C4-2B (cell line): Measurements from ENCODE around the gene CALML5.

Source experiments
- H3K27ac ChIP-seq: fragments of 450-650 bp; 2 replicates; pipeline ENCODE4 v1.5.1; 2017
- ZFX ChIP-seq: fragments of 450-650 bp; IDR thresholded peaks from 2 replicates; pipeline ENCODE4 v1.6.1; 2017
- TF ChIP-seq, protein P1 (sequence below): fragments of 450-650 bp; conservative IDR thresholded peaks from 2 replicates; pipeline ENCODE4 v1.5.1; 2017; ENCODE audit warnings: mild to moderate bottlenecking

The CALML5 gene

DNA sequence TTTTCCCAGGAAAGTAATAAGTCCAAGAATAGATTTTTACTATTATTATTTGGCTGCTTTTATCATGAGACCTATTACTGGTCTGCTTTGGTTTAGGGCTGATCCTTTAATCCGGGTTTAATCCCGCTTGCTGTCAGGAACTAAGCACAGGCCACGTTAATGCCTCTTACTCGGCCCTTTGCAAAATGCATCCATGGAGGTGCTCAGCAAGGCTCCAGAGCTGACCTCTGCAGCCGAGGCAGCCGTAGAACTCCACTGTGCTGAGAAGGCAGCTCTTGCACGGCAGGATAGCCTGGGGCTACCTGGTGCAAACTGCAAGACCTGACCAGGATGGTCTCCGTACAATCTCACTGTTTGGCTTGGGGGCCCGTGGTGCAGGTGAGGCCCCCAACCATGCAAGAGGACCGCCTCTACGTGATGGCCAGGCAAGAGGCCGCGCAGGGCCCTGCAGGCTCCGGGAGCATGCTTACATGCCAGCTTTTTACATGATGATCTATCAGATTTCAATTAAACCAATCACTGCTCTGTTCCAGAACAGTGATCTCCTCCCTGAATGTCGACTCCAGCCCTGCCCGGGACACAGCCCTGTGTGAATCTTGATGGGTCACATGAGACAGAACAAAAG lies 15.0 kb upstream of the CALML5 start:
- H3K27ac ChIP-seq: 0 out of 2 replicates have a peak overlapping the region, but pooled peaks have one; percentile 42
- no peak for TF ChIP-seq ZFX
- TF ChIP-seq, protein P1, sequence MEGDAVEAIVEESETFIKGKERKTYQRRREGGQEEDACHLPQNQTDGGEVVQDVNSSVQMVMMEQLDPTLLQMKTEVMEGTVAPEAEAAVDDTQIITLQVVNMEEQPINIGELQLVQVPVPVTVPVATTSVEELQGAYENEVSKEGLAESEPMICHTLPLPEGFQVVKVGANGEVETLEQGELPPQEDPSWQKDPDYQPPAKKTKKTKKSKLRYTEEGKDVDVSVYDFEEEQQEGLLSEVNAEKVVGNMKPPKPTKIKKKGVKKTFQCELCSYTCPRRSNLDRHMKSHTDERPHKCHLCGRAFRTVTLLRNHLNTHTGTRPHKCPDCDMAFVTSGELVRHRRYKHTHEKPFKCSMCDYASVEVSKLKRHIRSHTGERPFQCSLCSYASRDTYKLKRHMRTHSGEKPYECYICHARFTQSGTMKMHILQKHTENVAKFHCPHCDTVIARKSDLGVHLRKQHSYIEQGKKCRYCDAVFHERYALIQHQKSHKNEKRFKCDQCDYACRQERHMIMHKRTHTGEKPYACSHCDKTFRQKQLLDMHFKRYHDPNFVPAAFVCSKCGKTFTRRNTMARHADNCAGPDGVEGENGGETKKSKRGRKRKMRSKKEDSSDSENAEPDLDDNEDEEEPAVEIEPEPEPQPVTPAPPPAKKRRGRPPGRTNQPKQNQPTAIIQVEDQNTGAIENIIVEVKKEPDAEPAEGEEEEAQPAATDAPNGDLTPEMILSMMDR: no peak

DNA sequence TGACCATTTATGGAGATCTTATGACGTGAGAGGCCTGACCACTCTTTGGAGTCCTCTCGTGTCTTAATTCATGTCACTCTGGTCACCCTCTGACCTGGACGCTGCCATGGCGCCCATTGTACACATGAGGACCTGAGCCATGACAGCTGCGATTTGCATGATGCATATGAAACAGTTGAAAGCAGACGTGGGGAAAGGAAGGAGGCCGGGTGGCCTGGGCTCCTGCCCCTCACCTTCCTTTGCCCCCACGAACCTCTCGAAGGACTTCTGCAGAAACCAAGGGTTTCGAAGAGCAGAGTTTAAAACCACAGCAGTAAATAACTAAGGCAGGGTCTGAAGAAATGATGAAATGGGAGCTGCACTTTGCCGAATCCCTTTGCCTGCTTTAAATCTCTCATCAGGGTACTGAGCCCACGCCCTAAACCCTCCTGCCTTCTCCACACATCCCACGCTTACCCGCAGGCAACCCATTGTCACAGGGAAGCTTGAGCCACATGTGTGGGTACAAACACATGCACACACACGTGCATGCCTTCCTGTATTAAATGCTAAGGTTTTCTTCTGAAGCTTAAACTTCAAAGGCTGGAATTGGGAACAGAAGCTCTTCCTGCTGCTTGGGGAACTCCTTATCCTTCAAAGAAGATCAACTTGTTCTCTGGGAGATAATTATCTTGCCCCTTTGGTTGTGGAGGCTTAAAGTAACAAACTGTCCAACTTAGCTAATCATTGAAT lies 13.7 kb upstream of the CALML5 start:
- no peak for TF ChIP-seq ZFX
- TF ChIP-seq, protein P1: no peak
- H3K27ac ChIP-seq: peak overlapping the region; percentile 42

DNA sequence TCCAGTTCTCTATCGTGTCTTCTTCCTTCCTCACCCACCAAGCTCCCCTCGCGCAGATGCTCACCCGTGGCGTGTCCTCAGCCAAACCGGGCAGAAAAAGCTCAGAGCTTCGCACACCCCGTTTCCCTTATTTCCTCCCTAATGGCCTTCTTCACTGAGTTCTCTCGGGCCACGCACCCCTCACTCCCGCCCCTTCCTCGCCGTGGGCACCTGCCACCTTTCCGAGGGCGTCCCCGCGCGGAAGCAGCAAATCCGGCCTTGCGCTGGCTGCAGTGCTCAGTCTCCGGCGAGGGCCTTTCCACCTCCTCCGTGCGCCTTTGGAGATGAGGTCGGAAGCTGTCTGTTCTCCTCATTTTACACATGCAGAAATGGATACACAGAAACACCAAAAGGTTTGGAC lies 13.0 kb upstream of the CALML5 start:
- peak overlapping the region; percentile 42 for H3K27ac ChIP-seq
- TF ChIP-seq, protein P1: no peak
- TF ChIP-seq ZFX: no peak

DNA sequence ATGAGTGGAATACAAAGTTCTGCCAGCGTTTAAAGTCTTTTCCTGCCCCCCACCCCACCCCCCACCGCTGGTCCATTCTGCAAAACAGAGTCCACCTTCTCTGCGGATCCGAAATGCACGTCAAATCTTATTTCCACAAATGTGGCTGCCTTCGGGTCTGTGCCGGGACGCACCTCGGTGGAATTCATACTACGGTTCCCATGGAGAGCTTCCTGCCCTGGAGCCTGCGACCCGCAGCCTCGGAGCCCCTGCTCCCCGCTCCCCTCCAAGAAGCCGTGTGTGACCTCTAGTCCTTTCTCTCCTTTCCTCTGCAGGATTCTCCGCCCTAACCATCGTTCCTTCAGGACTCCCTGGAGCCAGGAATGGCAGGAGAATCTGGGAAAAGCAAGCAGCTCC lies 12.5 kb upstream of the CALML5 start:
- TF ChIP-seq, protein P1: no peak
- TF ChIP-seq ZFX: no peak
- no peak overlapping the region for H3K27ac ChIP-seq

DNA sequence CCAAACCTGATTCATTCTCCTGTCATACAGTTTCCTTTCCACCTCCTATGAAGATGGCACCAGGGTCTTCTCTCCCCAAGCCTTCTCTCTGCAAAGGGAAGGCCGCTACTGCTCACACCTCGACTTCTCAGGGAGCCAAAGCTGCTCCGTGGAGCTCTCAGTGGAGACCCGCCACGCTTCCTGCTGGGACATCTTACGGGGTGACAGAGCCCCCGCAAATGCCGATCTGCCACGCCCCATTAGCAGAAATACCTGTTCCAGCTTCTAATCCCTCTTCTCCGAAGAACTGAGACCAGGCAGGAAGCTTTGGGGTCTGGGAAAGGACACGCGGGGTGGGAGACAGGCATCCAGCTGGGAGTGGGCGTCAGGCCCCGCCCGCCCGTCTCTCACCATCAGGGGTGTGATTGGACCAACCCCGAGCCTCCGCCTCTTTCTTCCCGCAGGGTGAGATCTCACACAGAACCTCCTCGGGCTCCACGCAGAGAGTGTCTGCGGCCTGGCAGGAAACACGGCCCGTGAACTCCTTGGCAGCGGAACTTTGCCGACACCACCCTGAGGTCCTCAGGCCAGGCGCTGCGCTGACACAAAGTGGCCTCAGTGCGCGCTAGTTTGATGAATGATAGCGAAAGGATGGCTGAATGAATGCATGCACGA lies 12.0 kb upstream of the CALML5 start:
- TF ChIP-seq, protein P1: no peak

DNA sequence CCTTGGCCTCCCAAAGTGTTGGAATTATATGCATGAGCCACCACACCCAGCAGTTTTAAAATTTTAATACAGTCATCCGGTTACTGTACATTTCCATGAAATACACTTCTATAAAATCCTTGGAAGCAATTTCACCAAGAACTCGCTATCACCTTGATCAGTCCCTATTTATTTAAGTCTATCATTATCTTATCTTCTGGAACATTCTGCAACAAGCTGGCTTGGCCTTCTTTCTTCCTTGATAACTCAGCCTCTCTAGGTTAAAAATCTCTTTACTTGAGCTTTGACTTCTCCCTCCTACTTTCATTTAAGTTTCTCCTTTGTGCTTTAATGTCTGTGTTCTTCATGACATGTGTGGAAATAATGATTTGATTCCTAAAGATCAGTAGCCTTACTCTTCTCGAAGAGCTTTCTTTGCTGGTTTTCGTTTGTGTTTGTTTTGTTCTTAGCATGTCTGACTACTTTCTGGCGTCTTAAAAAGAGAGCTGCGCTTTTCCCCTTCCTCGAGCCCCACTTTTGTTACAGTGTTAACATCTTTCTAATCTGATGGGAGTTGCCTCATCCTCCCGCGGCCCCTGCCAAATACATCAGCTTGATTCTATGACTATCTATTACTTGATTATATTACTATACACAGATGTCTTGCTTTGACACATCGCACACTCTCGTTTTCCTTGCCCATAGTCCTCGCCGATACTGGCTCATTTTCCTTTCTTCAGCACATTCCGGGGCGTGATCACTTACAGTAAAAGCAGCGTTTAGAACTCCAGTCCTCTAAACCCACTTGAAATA lies 11.1 kb upstream of the CALML5 start:
- no peak for TF ChIP-seq ZFX
- TF ChIP-seq, protein P1: no peak

More for the DNA sequence above, 12.0 kb upstream of the CALML5 start:
- H3K27ac ChIP-seq: peak overlapping the region; percentile 30; the same call in 1 of the 2 replicates

More for the DNA sequence above, 11.1 kb upstream of the CALML5 start:
- H3K27ac ChIP-seq: peak overlapping the region; percentile 62
